GM21529 (cell line): Measurements from ENCODE around the gene ABHD12B.
"Not testable (repeated sequence)": the region's sequence is repeated elsewhere in the genome, so short reads cannot be mapped to it uniquely, and the experiment has no call there.

Experiments
- ATAC-seq: cut with Tn5 transposase; IDR thresholded peaks from one replicate; pipeline ENCODE4 v1.9.1; 2021; ENCODE audit not compliant: unreplicated experiment

Gene ABHD12B

DNA sequence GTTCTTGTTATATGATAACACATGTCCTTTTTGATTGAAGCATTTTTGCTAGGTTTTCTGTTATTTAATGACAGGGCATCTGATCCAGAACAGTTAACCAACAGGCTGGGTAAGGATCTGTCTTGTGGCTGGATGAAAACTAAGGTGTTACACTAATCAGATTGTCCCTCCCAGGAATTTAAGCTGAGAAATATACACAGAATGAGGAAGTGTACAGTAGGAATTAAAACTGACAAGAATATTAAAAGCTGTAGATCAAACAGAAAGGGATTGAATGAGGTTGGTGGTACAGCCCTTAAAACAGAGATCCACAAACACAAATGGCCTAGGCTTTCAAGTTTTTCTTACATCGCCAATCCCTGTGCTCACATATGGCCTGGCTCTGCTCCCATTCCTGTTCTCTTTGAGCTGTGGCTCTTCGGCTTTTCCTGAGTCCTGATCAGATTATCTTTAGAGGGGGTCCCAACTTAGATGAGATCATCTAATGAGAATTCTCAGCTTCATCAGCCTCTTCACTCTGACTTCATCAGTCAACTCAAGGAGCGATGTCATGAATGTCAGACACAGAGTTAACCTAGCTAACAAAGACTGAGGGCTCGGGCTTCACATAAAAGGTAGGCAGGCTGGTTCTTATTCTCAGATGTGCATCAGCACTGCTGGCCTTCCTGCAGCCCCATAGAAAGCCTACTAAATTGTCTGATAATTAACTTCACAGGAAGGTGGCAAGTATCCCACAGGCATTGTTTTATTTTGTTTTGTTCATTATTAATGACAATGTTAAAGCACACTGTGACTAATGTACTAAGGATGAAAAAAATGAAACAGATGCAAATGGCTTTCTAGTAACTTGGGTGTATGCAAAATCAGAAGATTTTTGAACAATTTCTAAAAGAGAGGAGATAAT lies 61.0 kb downstream of the ABHD12B start:
- ATAC-seq = no peak

DNA sequence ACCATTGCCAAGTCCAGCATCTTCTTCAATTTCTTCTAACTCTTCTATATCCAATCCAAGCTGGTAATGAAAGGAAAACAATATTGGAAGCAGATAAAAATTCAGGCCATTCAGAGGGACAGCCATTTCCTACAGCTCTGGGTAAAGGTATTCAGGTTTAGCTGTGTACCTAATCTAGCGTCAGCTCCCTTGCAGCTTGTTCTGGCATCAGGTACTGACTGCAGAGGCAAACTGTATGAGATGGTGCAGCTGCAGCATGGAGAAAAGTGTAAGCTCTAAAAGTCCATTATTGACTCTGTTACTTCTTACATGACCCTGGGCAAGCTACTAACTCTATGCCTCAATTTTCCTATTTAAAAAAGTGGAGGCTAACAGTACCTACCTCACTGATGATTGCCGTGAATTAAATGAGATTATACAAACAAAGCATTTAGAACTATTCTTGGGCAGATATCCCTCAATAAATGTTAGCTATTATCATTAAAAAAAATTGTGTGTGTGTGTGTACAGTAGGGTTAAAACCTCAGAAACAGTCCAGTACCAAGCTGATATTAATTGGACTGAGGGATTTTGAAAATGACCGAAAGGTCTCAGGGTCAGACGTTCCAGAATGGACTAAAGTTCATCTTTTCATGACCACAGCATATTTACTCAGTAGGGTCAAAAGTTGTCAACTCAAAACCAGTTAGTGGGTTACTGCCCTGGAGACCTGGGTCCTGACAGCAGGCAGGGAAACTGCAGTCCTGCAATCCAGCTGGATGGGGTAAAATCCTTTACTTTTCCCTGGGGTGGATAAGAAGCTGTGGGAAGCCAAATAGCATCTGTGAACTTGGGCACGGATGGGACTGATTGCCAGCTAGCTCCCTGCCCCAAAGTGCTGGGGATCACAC lies 63.5 kb downstream of the ABHD12B start:
- ATAC-seq = no peak

DNA sequence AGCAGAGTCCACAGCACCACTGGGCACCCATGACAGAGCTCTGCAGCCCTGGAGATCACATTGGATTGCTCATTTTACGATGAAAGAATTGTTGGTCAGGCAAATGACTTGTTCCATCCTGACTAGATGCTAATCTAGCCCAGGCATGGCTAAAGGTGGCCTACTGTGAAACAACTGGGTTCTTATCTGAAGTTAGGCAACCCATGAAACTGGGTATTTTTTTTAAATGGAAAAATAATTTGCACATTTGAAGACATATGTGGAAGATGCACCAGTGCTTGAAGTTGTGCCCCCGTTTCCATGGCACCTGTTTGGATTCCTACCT lies 64.1 kb downstream of the ABHD12B start:
- no peak for ATAC-seq

DNA sequence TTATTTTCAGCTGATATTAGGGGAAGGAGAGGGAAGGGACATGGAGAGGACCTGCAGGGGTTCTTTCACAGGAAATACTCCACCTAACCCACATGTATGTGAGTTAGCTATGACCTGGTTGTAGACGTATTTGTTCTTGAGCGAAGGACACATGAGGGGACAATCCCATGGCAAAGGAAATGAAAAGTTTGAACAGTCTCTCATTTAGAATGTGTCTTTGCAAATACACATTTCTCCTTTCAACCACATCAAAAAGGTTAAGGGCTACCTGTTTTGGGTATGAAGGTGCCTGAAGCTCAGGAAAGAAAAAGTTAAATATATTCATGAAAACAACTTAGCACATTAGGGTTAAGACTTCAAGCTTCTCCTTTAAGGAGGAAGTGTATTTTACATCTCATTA lies 65.0 kb downstream of the ABHD12B start:
- no peak for ATAC-seq

DNA sequence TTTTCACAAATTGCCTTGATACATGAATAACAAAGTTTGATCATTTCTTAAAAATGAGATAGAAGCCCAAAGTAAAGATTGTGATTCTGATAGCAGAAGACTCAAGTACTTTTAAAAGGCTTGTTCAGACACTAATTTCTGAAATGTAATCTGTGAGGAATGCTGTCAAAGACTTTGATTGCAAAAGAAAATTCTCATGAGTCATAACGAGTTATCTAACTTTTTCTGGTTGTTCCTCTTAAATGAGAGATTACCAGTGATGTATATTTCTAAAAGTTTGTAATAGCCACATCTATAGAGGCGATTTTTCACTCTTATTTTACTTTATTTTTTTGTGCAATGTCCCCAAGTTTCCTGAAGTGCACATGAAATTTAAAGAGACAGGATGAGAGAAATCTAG lies 65.5 kb downstream of the ABHD12B start:
- no peak for ATAC-seq

DNA sequence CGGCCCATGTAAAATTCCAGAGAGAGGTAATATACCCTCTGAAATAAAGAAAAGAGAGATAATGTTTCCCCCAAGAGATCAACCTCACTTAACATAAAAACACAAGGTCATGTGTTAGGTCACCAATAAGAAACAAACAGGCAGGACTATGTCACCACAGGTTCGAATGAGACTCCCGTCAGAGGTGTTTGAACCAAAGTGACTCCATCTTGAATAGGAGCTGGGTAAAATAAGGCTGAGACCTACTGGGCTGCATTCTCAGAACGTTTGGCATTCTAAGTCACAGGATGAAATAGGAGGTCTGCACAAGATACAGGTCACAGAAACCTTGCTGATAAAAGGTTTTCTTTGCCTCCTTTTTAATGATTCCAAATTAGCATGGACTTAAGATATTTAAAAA lies 65.9 kb downstream of the ABHD12B start:
- no peak for ATAC-seq

DNA sequence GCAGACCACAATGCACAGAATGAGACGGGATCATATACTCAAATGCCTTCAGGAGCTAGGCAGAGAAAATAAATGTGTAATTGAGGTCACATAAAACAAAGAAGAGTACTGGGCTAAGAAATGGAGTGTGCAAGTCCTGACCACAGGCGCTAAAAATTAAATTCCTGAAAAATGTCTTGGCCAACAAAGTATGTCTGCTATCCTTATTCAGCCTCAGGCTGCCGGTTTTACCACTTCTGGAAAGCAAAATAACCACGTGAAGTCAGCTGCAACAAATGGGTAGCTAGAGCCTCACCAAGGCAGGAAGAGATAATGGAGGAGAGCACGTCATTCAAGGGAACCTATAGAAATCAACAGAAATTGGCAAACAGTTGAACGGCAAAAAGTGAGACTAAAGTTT lies 69.3 kb downstream of the ABHD12B start:
- ATAC-seq = no peak

DNA sequence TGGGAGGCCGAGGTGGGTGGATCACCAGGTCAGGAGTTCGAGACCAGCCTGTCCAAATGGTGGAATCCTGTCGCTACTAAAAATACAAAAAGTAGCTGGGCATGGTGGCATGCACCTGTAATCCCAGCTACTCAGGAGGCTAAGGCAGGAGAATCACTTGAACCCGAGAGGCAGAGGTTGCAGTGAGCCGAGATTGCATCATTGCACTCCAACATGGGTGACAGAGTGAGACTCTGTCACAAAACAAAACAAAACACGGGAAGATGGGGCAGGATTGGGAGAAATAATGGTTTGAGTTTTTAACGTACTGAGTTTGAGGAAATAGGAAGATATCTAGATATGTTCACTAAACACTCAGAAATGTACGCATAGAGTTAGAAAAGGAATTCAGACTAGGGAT lies 69.8 kb downstream of the ABHD12B start:
- not testable (repeated sequence) for ATAC-seq

DNA sequence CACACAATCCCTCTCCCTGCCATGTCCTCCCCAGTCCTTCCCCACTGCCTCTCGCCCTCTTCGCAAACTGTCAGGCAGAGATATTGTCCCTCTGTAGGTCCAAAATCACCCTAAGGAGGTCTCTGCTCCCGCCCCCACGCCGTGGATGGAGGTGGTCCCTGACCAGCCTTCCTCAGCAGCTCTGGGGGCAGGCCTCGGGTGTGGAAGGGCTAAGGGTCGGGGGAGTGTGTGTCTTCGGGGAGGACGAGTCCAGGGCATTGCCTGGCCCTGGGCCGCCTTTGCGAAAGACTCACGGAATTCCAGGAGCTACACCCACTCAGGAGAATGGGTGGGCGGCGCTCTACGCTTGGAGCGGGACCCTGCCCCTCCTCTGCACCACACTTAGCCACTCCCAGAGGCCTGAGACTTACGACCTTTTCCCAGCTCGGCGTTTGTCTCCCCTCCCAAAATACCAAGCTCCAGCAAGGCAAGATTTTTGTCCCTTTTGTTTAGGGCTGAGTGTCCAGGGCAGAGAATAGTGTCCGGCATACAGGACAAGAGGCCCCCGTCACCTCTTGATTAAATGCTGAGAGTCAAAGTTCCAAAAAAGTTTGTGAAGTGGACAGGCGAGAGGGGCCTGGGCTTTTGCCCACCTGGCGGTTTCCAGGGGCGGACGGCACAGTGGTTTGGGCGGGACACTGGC lies 71.5 kb downstream of the ABHD12B start:
- ATAC-seq = no peak

DNA sequence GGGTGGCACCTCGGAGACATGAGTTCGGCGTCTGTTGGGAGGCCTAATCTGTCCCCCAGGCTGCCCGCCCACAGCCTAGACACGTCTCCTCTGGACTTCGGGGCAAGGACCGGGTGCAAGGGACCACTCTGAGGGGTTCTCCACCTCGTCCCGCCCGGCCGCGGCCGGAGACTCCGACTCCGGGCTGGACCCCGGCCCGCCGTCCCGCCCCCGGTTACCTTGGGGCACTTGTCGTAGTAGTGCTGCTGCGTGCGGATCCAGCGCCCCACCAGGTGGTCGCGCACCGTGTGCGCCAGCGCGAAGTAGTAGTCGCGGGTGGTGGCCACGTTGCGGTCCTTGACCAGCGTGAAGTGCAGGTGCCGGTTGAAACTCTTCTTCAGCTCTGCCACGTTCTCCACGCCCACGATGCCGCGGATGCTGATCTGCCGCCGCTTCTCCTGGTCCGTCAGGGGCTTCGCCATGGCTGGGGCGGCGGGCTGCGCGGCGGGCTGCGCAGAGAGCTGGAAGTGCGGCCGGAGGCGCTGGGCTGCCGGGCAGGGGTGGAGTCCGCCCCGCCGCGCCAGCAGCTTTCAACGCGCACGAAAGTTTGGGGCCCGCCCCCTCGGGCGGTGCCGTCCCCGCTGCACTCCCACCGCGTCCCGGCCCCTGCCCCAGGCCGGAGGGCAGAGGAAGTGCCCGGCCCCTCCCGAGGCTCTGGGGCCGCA lies 72.2 kb downstream of the ABHD12B start, which contains the start of gene PYGL:
TSS of gene PYGL (minus strand) at position 541 of the 704 bp plus-strand sequence. CDS start at position 461, 80 bp downstream.
- ATAC-seq = peak; percentile 82

DNA sequence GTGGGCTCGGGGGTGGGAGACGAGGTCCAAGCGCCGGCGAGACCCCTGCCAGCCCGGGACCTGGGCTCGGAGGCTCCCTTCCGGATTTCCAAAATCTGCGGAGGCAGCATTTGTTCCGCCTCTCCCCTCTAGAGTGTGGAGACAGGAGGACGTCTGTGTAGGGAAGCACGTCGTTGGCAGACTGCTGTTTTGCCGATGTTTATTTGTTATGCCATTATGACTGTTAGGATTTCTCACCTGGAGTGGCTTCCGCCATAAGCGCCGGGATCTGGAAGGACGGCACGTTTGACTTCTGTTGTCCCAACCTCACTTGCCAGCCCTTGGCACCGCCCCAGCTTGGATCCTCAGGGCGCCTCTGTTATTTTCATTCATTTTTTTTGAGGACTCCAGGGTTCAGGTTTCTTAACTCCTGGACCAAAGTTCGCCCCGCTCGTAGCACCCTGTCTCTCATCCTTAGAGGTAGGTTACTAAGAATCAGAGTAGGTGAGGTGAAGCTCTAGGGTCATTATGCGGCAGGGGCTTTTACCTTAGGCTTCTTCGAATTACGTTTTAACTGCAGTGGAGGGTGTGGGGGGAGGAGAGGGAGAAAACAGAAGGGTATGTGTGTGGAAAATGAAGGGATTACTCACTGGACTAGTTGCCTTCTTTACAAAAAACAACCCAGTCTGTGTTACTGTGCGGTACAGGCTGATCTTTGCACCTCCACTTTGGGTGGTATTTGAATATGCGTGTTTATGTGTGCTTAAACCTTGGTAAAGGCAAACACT lies 73.0 kb downstream of the ABHD12B start:
- ATAC-seq = peak; percentile 23

DNA sequence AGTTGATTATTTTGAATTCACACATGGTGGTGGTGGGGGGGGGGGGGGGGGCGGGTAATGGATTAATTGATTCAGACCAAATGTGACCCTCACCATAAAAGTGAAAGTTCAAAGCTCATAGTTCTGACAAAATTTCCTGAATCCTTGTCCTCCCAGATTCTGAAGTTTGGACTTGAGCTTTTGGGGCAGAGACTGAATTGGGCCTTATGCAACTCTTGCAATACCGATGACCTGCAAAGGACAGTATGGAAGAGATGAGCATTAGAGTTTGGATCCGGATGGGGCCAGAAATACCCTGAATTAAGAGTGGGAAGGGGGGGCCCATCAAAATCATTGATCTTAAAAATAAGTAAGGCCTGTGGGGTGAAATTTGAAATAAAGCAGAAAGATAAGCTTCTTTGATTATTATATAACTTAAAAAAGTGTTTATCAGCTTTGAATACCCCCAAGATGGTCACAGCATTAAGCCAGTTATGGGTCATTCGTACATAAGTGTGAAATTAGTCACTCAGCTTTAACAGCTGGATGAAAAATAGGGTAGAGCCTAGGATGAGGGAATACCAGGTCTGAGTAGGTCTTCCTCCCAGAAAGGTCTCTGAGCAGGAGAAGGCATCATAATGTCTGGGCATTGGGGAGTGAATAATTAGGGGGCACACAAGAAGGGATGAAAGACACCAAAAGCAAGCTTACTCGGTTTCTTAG lies 74.5 kb downstream of the ABHD12B start:
- no peak for ATAC-seq

DNA sequence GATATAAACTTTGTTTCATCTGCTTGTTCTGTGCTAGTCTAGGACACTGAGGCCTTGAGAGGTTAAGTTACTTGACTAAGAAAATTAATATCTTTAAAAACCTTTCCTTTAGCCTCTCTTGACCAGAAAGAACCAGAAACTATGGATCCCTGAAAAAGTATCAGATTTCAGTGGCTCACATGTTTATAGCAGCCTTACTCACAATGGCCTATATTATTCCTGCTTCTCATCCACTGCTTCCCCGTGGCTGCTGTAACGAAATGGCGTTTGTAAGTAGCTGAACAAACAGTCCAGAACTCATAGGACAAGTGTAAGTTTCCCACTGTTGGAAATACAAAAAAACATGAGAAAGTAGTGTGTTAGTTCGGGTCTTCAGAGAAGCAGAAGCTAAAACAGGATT lies 75.6 kb downstream of the ABHD12B start:
- ATAC-seq = no peak

DNA sequence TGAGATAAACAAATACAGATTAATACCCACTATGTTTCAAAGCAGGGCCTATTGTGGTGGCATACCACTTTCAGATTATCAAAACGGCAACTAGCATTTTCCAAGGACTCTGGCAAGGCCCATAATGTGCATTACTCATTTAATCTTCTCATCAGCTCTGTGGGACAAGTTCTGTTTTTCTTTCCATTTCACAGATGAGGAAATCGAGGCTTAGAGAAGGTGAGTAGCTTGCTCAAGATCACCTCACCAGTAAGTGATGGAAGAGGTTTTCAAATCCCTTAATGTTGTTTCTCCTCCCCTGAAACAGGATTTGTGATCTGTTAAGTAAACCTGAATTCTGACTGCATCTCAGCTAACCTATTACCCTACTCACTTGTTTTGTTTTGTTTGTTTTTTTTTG lies 76.4 kb downstream of the ABHD12B start:
- no peak for ATAC-seq

DNA sequence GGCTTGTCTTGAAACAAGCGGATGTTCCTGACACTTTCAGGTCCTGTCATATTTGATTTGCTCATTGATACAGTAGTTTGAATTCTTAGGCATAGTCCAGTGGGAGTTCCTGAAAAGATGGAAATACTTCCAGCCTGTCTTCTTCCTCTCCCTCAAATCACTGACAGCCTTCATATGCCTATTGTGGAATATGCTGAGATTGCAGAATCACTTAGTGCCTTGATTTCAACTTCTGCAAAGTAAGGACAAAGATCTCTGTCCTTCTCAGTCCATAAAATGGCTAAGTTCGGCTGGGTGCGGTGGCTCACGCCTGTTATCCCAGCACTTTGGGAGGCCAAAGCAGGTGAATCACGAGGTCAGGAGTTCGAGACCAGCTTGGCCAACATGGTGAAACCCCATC lies 79.2 kb downstream of the ABHD12B start:
- ATAC-seq = no peak

DNA sequence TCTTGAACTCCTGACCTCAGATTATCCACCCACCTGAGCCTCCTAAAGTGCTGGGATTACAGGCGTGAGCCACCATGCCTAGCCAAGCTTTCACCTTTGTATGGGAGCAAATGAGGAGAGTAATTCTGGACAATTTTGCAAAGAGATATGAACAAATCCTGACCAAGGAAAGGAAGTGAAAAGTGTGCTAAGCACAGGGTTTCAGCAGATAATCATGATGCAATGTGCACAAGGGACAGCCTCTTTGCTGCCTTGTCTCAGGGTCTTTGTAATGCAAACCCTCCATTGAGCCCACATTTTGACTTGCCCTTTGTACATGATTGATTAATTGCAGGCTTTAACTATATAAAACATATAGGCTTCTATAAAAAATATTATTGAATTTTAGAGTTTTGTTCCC lies 81.6 kb downstream of the ABHD12B start:
- ATAC-seq = no peak
